ENCODE measurements around the gene ELOVL7.

ELOVL7 gene

DNA sequence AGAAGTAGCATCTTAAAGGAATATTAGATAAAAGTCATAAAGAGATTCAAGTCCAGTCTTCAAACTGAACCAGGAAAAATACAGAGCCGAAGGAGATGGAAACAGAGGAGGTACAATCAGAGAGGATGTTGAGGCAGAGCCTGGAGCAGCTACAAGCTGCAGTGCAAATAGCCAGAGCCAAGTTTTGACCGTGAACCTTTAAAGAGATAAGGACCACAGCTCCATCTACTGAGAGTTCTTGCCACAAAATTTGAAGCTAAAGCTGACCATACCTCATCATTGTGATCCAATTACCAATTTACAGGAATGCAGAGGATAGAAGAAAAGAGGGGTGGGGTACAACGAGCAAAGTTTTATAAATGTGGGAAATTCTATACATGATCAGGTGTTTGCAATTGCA is 133.7 kb downstream of the ELOVL7 start:
- no peak for DNase-seq

DNA sequence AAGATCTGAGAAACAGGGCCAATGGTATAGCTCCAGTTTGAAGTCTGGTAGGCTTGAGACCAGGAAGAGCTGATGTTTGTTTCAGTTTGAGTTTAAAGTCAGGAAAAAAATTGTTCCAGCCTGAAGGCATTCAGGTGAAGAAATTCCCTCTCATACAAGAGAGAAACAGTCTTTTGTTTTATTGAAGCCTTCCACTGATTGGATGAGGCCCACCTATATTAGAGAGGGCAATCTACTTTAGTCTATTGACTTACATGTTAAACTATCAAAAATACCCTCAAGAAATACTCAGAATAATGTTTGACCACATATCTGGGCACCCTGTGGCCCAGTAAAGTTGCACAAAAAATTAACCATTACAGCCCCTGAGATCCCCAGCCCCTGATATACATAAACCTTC is 138.9 kb downstream of the ELOVL7 start:
- DNase-seq, result no peak

DNA sequence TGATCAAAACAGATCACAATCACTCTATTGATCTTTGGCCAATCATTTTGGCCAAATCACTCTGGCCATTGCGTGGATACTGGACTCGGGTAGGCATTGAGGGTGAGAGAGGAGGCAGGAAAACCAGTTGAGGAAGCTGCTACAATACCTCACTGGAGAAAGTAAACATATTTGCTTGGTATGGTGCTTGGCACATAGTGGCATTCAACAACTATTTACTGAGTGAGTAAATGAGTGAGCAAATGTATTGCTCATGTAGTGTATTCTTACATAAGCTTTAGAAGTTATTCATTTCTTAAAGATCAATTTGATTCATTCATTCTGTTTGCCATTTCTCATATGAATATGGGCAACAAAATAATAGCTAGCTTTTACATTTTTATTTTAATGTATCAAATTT is 140.1 kb downstream of the ELOVL7 start:
- DNase-seq, result no peak
